MCF 10A (cell line): ENCODE measurements around the gene ATXN10. TPM values are rescaled to one million over a fixed set of nuclear protein-coding genes. Genes with fewer than 3 reads are reported as not detected.
A peak's percentile ranks its signal among the peaks of the same experiment; 100 is the strongest.

Experiments used
- BruUV-seq: library from RNA; stranded (reverse); fragments of 400-500 nt; replicated peaks from 2 replicates; lab custom pipeline; 2021; lab: Mats Ljungman, UMichigan
- CTCF ChIA-PET: fragments of 300-600 bp; sonication (Branson Sonifier 250); formaldehyde crosslinking; extraction: SDS; loops from one replicate; lab custom pipeline; 2021; ENCODE audit warnings: antibody characterized with exemption, inconsistent platforms; lab: Yijun Ruan, JAX
- POLR2A ChIA-PET: fragments of 300-600, 350-650 bp; sonication (Branson Sonifier 250); formaldehyde crosslinking; extraction: SDS; loops from one replicate; lab custom pipeline; 2020; ENCODE audit warnings: antibody characterized with exemption, inconsistent platforms; lab: Yijun Ruan, JAX
- DNase-seq: peaks from one replicate; pipeline ENCODE4 v3.0.0-alpha.2; 2018; ENCODE audit not compliant: unreplicated experiment
- H3K27ac Mint-ChIP-seq: one replicate; pipeline ENCODE4 v1.8.0; 2022; ENCODE audit warnings: mild to moderate bottlenecking, low read depth, mixed read lengths; ENCODE audit not compliant: unreplicated experiment
- H3K27me3 Mint-ChIP-seq: one replicate; pipeline ENCODE4 v1.8.0; 2022; ENCODE audit warnings: mixed read lengths; ENCODE audit not compliant: insufficient read depth, unreplicated experiment
- H3K36me3 Mint-ChIP-seq: one replicate; pipeline ENCODE4 v1.8.0; 2022; ENCODE audit warnings: mild to moderate bottlenecking, moderate library complexity, mixed read lengths; ENCODE audit not compliant: insufficient read depth, unreplicated experiment
- H3K4me1 Mint-ChIP-seq: one replicate; pipeline ENCODE4 v1.8.0; 2022; ENCODE audit warnings: mixed read lengths; ENCODE audit not compliant: insufficient read depth, unreplicated experiment
- H3K4me3 Mint-ChIP-seq: one replicate; pipeline ENCODE4 v1.8.0; 2022; ENCODE audit warnings: mild to moderate bottlenecking, moderate library complexity, mixed read lengths; ENCODE audit not compliant: unreplicated experiment
- H3K9me3 Mint-ChIP-seq: one replicate; pipeline ENCODE4 v1.8.0; 2022; ENCODE audit warnings: mixed read lengths; ENCODE audit not compliant: unreplicated experiment
- CTCF ChIP-seq: fragments of 200-600 bp; IDR thresholded peaks from one replicate; pipeline ENCODE4 v1.8.0; 2022; ENCODE audit warnings: antibody characterized with exemption, mild to moderate bottlenecking; ENCODE audit not compliant: unreplicated experiment
- intact Hi-C: fragments of 100-400 bp; cut with micrococcal nuclease; formaldehyde crosslinking; loops from 2 replicates; pipeline ENCODE4 v1.14.1; 2022
- total RNA-seq: library from RNA; stranded (reverse); gene quantifications from 2 replicates; pipeline ENCODE4 v1.2.3, GENCODE V29; 2022

The ATXN10 gene
- total RNA-seq, 1 experiment from 2014 or later: 193 TPM

GRCh38 chr22:45832959-45833580 is 161.4 kb downstream of the ATXN10 start:
- Mint-ChIP-seq H3K9me3 (no peaks in the 10 kb centered on the region), H3K4me1 (peaks cover 23% of the 10 kb centered on the region)
- POLR2A ChIA-PET: interaction anchor here (0.5 to 1.1 kb wide), 4 partner anchors 24 to 100 kb away, joined by 4 read pairs; no protein-coding TSS in a partner anchor

GRCh38 chr22:45833613-45834012 is 162.0 kb downstream of the ATXN10 start:
- no peaks in the 10 kb centered on the region for H3K27me3 Mint-ChIP-seq
- intact Hi-C loops: loop anchor here (5.0 kb wide), 1 partner anchor 186 kb away; no protein-coding TSS in a partner anchor
- DNase-seq: no peak
- no peak overlapping the region for H3K4me3 Mint-ChIP-seq
- POLR2A ChIA-PET: interaction anchor here (0.5 to 1.1 kb wide), 4 partner anchors 25 to 101 kb away, joined by 4 read pairs; no protein-coding TSS in a partner anchor
- CTCF ChIA-PET: interaction anchor here (0.6 to 1.4 kb wide), 6 partner anchors 11 to 380 kb away, joined by 3 to 7 read pairs (median 4); no protein-coding TSS in a partner anchor
- no TSS peak for BruUV-seq
- peaks cover 16% of the 10 kb centered on the region for H3K36me3 Mint-ChIP-seq
- no peaks in the 10 kb centered on the region for H3K9me3 Mint-ChIP-seq
- peak overlapping the region; percentile 84 for H3K27ac Mint-ChIP-seq
- H3K4me1 Mint-ChIP-seq: peaks cover 23% of the 10 kb centered on the region
- no peak for TF ChIP-seq CTCF

More at GRCh38 chr22:45832959-45833580, 161.4 kb downstream of the ATXN10 start:
- H3K27ac Mint-ChIP-seq: peak overlapping the region; percentile 84
- intact Hi-C loops: loop anchor here (5.0 kb wide), 1 partner anchor 186 kb away; no protein-coding TSS in a partner anchor
- TF ChIP-seq CTCF: no peak
- peak overlapping the region; percentile 33 for H3K4me3 Mint-ChIP-seq
- CTCF ChIA-PET: interaction anchor here (0.6 to 1.4 kb wide), 7 partner anchors 12 to 380 kb away, joined by 3 to 7 read pairs (median 3); no protein-coding TSS in a partner anchor
- no peak for DNase-seq
- BruUV-seq: no TSS peak
- H3K36me3 Mint-ChIP-seq: peaks cover 16% of the 10 kb centered on the region
- no peaks in the 10 kb centered on the region for H3K27me3 Mint-ChIP-seq

GRCh38 chr22:45834241-45834640 is 162.6 kb downstream of the ATXN10 start:
- no peak for DNase-seq
- no peak for TF ChIP-seq CTCF
- peaks cover 23% of the 10 kb centered on the region for H3K4me1 Mint-ChIP-seq
- peaks cover 17% of the 10 kb centered on the region for H3K36me3 Mint-ChIP-seq
- CTCF ChIA-PET: interaction anchor here (0.9 to 1.4 kb wide), 4 partner anchors 11 to 189 kb away, joined by 3 to 7 read pairs (median 3); no protein-coding TSS in a partner anchor
- POLR2A ChIA-PET: interaction anchor here (1.1 kb wide), 1 partner anchor 100 kb away, joined by 4 read pairs; no protein-coding TSS in a partner anchor
- H3K27me3 Mint-ChIP-seq: no peaks in the 10 kb centered on the region
- no TSS peak for BruUV-seq
- H3K9me3 Mint-ChIP-seq: no peaks in the 10 kb centered on the region
- H3K27ac Mint-ChIP-seq: no peak overlapping the region
- intact Hi-C loops: loop anchor here (5.0 kb wide), 1 partner anchor 187 kb away; no protein-coding TSS in a partner anchor
- no peak overlapping the region for H3K4me3 Mint-ChIP-seq

- H3K36me3 Mint-ChIP-seq: peaks cover 23% of the 10 kb centered on the region
- intact Hi-C loops: loop anchor here (5.0 kb wide), 1 partner anchor 187 kb away; no protein-coding TSS in a partner anchor
- no peak overlapping the region for H3K27ac Mint-ChIP-seq
- H3K9me3 Mint-ChIP-seq: no peaks in the 10 kb centered on the region
- H3K4me1 Mint-ChIP-seq: peaks cover 23% of the 10 kb centered on the region
- H3K27me3 Mint-ChIP-seq: no peaks in the 10 kb centered on the region
- BruUV-seq: no TSS peak
- no peak for DNase-seq
- ChIA-PET POLR2A (no interaction called here), CTCF (interaction anchor here (0.9 to 1.4 kb wide), 3 partner anchors 10 to 190 kb away, joined by 3 to 7 read pairs (median 3); no protein-coding TSS in a partner anchor)
- H3K4me3 Mint-ChIP-seq: no peak overlapping the region
- no peak for TF ChIP-seq CTCF
Observed at GRCh38 chr22:45834795-45835194, 163.2 kb downstream of the ATXN10 start.
